WTC11 (cell line): Measurements from ENCODE around the gene UBAP2. TPM values are rescaled to one million over a fixed set of nuclear protein-coding genes. Genes with fewer than 3 reads are reported as not detected.

Source experiments
- ATAC-seq: fragments of 200-7000 bp; cut with Tn5 transposase; 2 replicates; pipeline ENCODE4 v1.10.0; 2021; ENCODE audit warnings: mild to moderate bottlenecking, moderate library complexity
- CTCF ChIA-PET: fragments of 300-600 bp; sonication (Branson Sonifier 250); formaldehyde crosslinking; loops from one replicate; lab custom pipeline; 2021; ENCODE audit warnings: antibody characterized with exemption; lab: Charles Lee
- POLR2A ChIA-PET: fragments of 350-600 bp; sonication (Branson Sonifier 250); formaldehyde crosslinking; loops from one replicate; lab custom pipeline; 2021; ENCODE audit warnings: antibody characterized with exemption; lab: Charles Lee
- DNase-seq: peaks from one replicate; pipeline ENCODE4 v3.0.0; 2021; ENCODE audit warnings: low spot score
- H3K27ac Mint-ChIP-seq: 2 replicates; pipeline ENCODE4 v1.8.0; 2021; ENCODE audit warnings: mixed read lengths
- H3K27me3 Mint-ChIP-seq: 2 replicates; pipeline ENCODE4 v1.8.0; 2021; ENCODE audit warnings: low read depth, mild to moderate bottlenecking, moderate library complexity, mixed read lengths
- H3K36me3 Mint-ChIP-seq: 2 replicates; pipeline ENCODE4 v1.8.0; 2021; ENCODE audit warnings: mixed read lengths
- H3K4me1 Mint-ChIP-seq: 2 replicates; pipeline ENCODE4 v1.8.0; 2022; ENCODE audit warnings: mixed read lengths
- H3K4me3 Mint-ChIP-seq: 2 replicates; pipeline ENCODE4 v1.8.0; 2021; ENCODE audit warnings: mild to moderate bottlenecking, moderate library complexity, mixed read lengths
- H3K9me3 Mint-ChIP-seq: 2 replicates; pipeline ENCODE4 v1.8.0; 2021; ENCODE audit warnings: mixed read lengths
- ATF1 ChIP-seq: sonication (generic); formaldehyde crosslinking; IDR thresholded peaks from 2 replicates; pipeline ENCODE4 v1.8.1; 2023; ENCODE audit warnings: mild to moderate bottlenecking, moderate library complexity, missing genetic modification reagents
- CBFB ChIP-seq: sonication (generic); formaldehyde crosslinking; IDR thresholded peaks from 2 replicates; pipeline ENCODE4 v1.8.1; 2022; ENCODE audit warnings: mild to moderate bottlenecking, low read depth, missing genetic modification reagents
- CREB1 ChIP-seq: sonication (generic); formaldehyde crosslinking; IDR thresholded peaks from 2 replicates; pipeline ENCODE4 v1.8.0; 2023; ENCODE audit warnings: mild to moderate bottlenecking, missing genetic modification reagents
- FOXP4 ChIP-seq: sonication (generic); formaldehyde crosslinking; IDR thresholded peaks from 2 replicates; pipeline ENCODE4 v1.8.0; 2022; ENCODE audit warnings: mild to moderate bottlenecking, missing genetic modification reagents
- IRF2 ChIP-seq: sonication (generic); formaldehyde crosslinking; IDR thresholded peaks from 2 replicates; pipeline ENCODE4 v1.8.0; 2022; ENCODE audit warnings: low read depth, missing genetic modification reagents, borderline replicate concordance
- JUN ChIP-seq: sonication (generic); formaldehyde crosslinking; IDR thresholded peaks from 2 replicates; pipeline ENCODE4 v1.8.0; 2023; ENCODE audit warnings: mild to moderate bottlenecking, missing genetic modification reagents
- MXD4 ChIP-seq: fragments of 250-450 bp; sonication (Bioruptor Pico); IDR thresholded peaks from 2 replicates; pipeline ENCODE4 v1.8.0; 2021; ENCODE audit warnings: mild to moderate bottlenecking, moderate library complexity, borderline replicate concordance
- MYBL2 ChIP-seq: sonication (generic); formaldehyde crosslinking; IDR thresholded peaks from 2 replicates; pipeline ENCODE4 v1.8.1; 2023; ENCODE audit warnings: mild to moderate bottlenecking, moderate library complexity, missing genetic modification reagents
- NFATC4 ChIP-seq: fragments of 250-450 bp; sonication (Bioruptor Pico); IDR thresholded peaks from 2 replicates; pipeline ENCODE4 v1.9.0; 2021; ENCODE audit warnings: mild to moderate bottlenecking
- NFE2L1 ChIP-seq: sonication (generic); formaldehyde crosslinking; IDR thresholded peaks from 2 replicates; pipeline ENCODE4 v1.8.1; 2023; ENCODE audit warnings: missing genetic modification reagents
- NR1H2 ChIP-seq: sonication (generic); formaldehyde crosslinking; IDR thresholded peaks from 2 replicates; pipeline ENCODE4 v1.9.0; 2021; ENCODE audit warnings: mild to moderate bottlenecking, moderate library complexity, missing genetic modification reagents
- OVOL2 ChIP-seq: fragments of 250-450 bp; sonication (Bioruptor Pico); IDR thresholded peaks from 2 replicates; pipeline ENCODE4 v1.9.0; 2021; ENCODE audit warnings: mild to moderate bottlenecking, borderline replicate concordance
- PREB ChIP-seq: sonication (generic); formaldehyde crosslinking; IDR thresholded peaks from 2 replicates; pipeline ENCODE4 v1.8.1; 2022; ENCODE audit warnings: mild to moderate bottlenecking, missing genetic modification reagents, moderate library complexity, borderline replicate concordance
- PRRX2 ChIP-seq: fragments of 250-450 bp; sonication (Bioruptor Pico); IDR thresholded peaks from 2 replicates; pipeline ENCODE4 v1.8.0; 2021; ENCODE audit warnings: mild to moderate bottlenecking
- RELA ChIP-seq: sonication (generic); formaldehyde crosslinking; IDR thresholded peaks from 2 replicates; pipeline ENCODE4 v1.8.1; 2022; ENCODE audit warnings: missing genetic modification reagents, mild to moderate bottlenecking, borderline replicate concordance
- TEAD1 ChIP-seq: sonication (generic); formaldehyde crosslinking; IDR thresholded peaks from 2 replicates; pipeline ENCODE4 v1.8.0; 2022; ENCODE audit warnings: mild to moderate bottlenecking, missing genetic modification reagents
- TEAD4 ChIP-seq: sonication (generic); formaldehyde crosslinking; IDR thresholded peaks from 2 replicates; pipeline ENCODE4 v1.8.0; 2022; ENCODE audit warnings: mild to moderate bottlenecking, missing genetic modification reagents
- ZBTB21 ChIP-seq: sonication (generic); formaldehyde crosslinking; IDR thresholded peaks from 2 replicates; pipeline ENCODE4 v1.8.1; 2023; ENCODE audit warnings: mild to moderate bottlenecking, missing genetic modification reagents, borderline replicate concordance
- ZNF138 ChIP-seq: sonication (generic); formaldehyde crosslinking; conservative IDR thresholded peaks from 2 replicates; pipeline ENCODE4 v1.8.1; 2022; ENCODE audit warnings: mild to moderate bottlenecking, moderate library complexity, missing genetic modification reagents
- ZNF317 ChIP-seq: sonication (generic); formaldehyde crosslinking; IDR thresholded peaks from 2 replicates; pipeline ENCODE4 v1.8.1; 2023; ENCODE audit warnings: low read depth, mild to moderate bottlenecking, moderate library complexity, missing genetic modification reagents, borderline replicate concordance
- ZNF396 ChIP-seq: fragments of 250-450 bp; sonication (Bioruptor Pico); IDR thresholded peaks from 2 replicates; pipeline ENCODE4 v1.8.0; 2021; ENCODE audit warnings: mild to moderate bottlenecking, moderate library complexity, borderline replicate concordance
- total RNA-seq: library from RNA; stranded (reverse); gene quantifications from 3 replicates; pipeline ENCODE4 v1.2.3, GENCODE V29; 2021
- TF ChIP-seq, protein P1 (sequence below): fragments of 250-450 bp; sonication (Bioruptor Pico); IDR thresholded peaks from 2 replicates; pipeline ENCODE4 v1.9.0; 2021; ENCODE audit warnings: moderate library complexity, mild to moderate bottlenecking, inconsistent platforms, borderline replicate concordance
- TF ChIP-seq, protein P2 (sequence below): sonication (generic); formaldehyde crosslinking; conservative IDR thresholded peaks from 2 replicates; pipeline ENCODE4 v1.8.1; 2022; ENCODE audit warnings: mild to moderate bottlenecking, missing genetic modification reagents
- TF ChIP-seq, protein P3 (sequence below): fragments of 250-450 bp; sonication (Bioruptor Pico); IDR thresholded peaks from 2 replicates; pipeline ENCODE4 v1.9.0; 2021; ENCODE audit warnings: mild to moderate bottlenecking
- TF ChIP-seq, protein P4 (sequence below): sonication (generic); formaldehyde crosslinking; IDR thresholded peaks from 2 replicates; pipeline ENCODE4 v1.8.1; 2023; ENCODE audit warnings: mild to moderate bottlenecking, missing genetic modification reagents, borderline replicate concordance

UBAP2 gene
- total RNA-seq, 1 experiment from 2014 or later = 63.9 TPM

DNA sequence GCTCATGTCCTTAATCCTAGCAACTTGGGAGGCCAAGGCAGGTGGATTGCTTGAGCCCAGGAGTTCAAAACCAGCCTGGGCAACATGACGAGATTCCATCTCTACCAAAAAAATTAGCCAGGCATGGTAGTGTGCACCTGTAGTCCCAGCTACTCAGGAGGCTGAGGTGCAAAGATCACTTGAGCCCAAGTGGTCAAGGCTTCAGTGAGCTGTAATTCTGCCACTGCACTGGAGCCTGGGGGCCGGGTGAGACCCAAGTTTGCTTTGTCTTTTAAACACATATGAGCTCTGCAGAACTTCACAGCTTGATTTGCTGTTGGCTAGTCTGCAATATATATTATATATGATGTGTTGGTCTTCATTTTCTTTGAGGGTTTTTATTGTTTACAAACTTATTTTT, 141.9 kb downstream of the UBAP2 start:
- no peak for DNase-seq
- no peak overlapping the region for H3K4me3 Mint-ChIP-seq
- POLR2A ChIA-PET = no interaction called here
- H3K27ac Mint-ChIP-seq = no peak overlapping the region
- H3K9me3 Mint-ChIP-seq = no peaks in the 10 kb centered on the region
- CTCF ChIA-PET = interaction anchor here (0.6 to 1.1 kb wide), 2 partner anchors 18 to 53 kb away, joined by 3 to 4 read pairs; no protein-coding TSS in a partner anchor
- H3K36me3 Mint-ChIP-seq = peaks cover 8% of the 10 kb centered on the region
- H3K4me1 Mint-ChIP-seq = peaks cover 16% of the 10 kb centered on the region
- ATAC-seq = no peak
- TF ChIP-seq MXD4 (CRISPR knock-in tag) = no peak
- no peak for TF ChIP-seq CBFB (CRISPR knock-in tag)
- TF ChIP-seq TEAD1 = no peak
- no peak for TF ChIP-seq NR1H2 (CRISPR knock-in tag)
- TF ChIP-seq, protein P1, sequence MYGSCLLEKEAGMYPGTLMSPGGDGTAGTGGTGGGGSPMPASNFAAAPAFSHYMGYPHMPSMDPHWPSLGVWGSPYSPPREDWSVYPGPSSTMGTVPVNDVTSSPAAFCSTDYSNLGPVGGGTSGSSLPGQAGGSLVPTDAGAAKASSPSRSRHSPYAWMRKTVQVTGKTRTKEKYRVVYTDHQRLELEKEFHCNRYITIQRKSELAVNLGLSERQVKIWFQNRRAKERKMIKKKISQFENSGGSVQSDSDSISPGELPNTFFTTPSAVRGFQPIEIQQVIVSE = no peak
- no peak for TF ChIP-seq ZNF317
- TF ChIP-seq PREB (CRISPR knock-in tag) = no peak
- TF ChIP-seq NFATC4 (CRISPR knock-in tag) = no peak
- TF ChIP-seq, protein P2, sequence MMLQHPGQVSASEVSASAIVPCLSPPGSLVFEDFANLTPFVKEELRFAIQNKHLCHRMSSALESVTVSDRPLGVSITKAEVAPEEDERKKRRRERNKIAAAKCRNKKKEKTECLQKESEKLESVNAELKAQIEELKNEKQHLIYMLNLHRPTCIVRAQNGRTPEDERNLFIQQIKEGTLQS (CRISPR knock-in tag) = no peak
- no peak for TF ChIP-seq RELA
- no peak for TF ChIP-seq JUN (CRISPR knock-in tag)
- TF ChIP-seq, protein P3, sequence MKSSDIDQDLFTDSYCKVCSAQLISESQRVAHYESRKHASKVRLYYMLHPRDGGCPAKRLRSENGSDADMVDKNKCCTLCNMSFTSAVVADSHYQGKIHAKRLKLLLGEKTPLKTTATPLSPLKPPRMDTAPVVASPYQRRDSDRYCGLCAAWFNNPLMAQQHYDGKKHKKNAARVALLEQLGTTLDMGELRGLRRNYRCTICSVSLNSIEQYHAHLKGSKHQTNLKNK (CRISPR knock-in tag) = no peak
- TF ChIP-seq CREB1 = no peak
- TF ChIP-seq ZNF396 (CRISPR knock-in tag) = no peak
- TF ChIP-seq NFE2L1 (CRISPR knock-in tag) = no peak
- TF ChIP-seq ZBTB21 (CRISPR knock-in tag) = no peak
- TF ChIP-seq ZNF138 (CRISPR knock-in tag) = no peak
- TF ChIP-seq OVOL2 (CRISPR knock-in tag) = no peak
- TF ChIP-seq IRF2 (CRISPR knock-in tag) = no peak
- TF ChIP-seq, all 79 proteins: peak for 0
- H3K27me3 Mint-ChIP-seq = no peaks in the 10 kb centered on the region

GRCh38 chr9:33905137-33905536, 143.6 kb downstream of the UBAP2 start:
- no peak overlapping the region for H3K27ac Mint-ChIP-seq

More at GRCh38 chr9:33905137-33905536, 143.6 kb downstream of the UBAP2 start:
- H3K9me3 Mint-ChIP-seq = no peaks in the 10 kb centered on the region
- H3K27me3 Mint-ChIP-seq = no peaks in the 10 kb centered on the region
- H3K4me1 Mint-ChIP-seq = peaks cover 16% of the 10 kb centered on the region
- peaks cover 20% of the 10 kb centered on the region for H3K36me3 Mint-ChIP-seq
- TF ChIP-seq TEAD4 (CRISPR knock-in tag) (no peak), PRRX2 (CRISPR knock-in tag) (no peak), FOXP4 (no peak), RELA (no peak), ZBTB21 (CRISPR knock-in tag) (no peak), ATF1 (CRISPR knock-in tag) (no peak), MYBL2 (CRISPR knock-in tag) (no peak)
- TF ChIP-seq, protein P2 (CRISPR knock-in tag) = no peak
- TF ChIP-seq, protein P4, sequence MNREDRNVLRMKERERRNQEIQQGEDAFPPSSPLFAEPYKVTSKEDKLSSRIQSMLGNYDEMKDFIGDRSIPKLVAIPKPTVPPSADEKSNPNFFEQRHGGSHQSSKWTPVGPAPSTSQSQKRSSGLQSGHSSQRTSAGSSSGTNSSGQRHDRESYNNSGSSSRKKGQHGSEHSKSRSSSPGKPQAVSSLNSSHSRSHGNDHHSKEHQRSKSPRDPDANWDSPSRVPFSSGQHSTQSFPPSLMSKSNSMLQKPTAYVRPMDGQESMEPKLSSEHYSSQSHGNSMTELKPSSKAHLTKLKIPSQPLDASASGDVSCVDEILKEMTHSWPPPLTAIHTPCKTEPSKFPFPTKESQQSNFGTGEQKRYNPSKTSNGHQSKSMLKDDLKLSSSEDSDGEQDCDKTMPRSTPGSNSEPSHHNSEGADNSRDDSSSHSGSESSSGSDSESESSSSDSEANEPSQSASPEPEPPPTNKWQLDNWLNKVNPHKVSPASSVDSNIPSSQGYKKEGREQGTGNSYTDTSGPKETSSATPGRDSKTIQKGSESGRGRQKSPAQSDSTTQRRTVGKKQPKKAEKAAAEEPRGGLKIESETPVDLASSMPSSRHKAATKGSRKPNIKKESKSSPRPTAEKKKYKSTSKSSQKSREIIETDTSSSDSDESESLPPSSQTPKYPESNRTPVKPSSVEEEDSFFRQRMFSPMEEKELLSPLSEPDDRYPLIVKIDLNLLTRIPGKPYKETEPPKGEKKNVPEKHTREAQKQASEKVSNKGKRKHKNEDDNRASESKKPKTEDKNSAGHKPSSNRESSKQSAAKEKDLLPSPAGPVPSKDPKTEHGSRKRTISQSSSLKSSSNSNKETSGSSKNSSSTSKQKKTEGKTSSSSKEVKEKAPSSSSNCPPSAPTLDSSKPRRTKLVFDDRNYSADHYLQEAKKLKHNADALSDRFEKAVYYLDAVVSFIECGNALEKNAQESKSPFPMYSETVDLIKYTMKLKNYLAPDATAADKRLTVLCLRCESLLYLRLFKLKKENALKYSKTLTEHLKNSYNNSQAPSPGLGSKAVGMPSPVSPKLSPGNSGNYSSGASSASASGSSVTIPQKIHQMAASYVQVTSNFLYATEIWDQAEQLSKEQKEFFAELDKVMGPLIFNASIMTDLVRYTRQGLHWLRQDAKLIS = no peak
- TF ChIP-seq, all 79 proteins: peak for 0
- ATAC-seq (no peak), DNase-seq (no peak)
- ChIA-PET CTCF (interaction anchor here (0.9 kb wide), 1 partner anchor 126 kb away, joined by 3 read pairs; no protein-coding TSS in a partner anchor), POLR2A (no interaction called here)
- no peak overlapping the region for H3K4me3 Mint-ChIP-seq
